ENCODE data around the gene ABHD6.

DNA sequence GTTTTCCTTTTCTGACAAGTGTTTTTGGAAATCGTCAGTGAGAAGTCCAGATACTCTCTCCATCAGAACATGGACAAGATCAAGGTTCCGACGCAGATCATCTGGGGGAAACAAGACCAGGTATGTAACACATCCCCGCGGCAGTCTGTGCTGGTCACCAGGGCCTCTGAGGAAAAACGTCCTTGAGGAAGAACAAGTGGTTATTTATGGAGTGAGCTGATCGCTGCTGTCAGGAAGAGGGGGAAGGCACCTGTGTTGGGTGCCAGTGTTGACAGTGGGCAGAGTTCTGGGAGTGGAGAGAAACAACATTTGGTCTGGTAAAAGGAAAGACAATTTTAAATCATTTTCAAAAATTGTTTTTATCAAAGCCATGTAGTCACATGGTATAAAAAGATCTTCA is 47.7 kb downstream of the ABHD6 start:
- no peak for TF ChIP-seq GATA3 (IDR thresholded peaks at IDR 0.05; ENCODE audit: low read depth, low read length)
- TF ChIP-seq GATA2 (IDR thresholded peaks at IDR 0.05; ENCODE audit: low read depth, low read length) = no peak
